ENCODE results near the gene CEP57L1.
"Not testable (repeated sequence)": the region's sequence is repeated elsewhere in the genome, so short reads cannot be mapped to it uniquely, and the experiment has no call there.

GRCh38 chr6:109136530-109136929, 41.2 kb downstream of the CEP57L1 start:
- TF ChIP-seq, protein P1, sequence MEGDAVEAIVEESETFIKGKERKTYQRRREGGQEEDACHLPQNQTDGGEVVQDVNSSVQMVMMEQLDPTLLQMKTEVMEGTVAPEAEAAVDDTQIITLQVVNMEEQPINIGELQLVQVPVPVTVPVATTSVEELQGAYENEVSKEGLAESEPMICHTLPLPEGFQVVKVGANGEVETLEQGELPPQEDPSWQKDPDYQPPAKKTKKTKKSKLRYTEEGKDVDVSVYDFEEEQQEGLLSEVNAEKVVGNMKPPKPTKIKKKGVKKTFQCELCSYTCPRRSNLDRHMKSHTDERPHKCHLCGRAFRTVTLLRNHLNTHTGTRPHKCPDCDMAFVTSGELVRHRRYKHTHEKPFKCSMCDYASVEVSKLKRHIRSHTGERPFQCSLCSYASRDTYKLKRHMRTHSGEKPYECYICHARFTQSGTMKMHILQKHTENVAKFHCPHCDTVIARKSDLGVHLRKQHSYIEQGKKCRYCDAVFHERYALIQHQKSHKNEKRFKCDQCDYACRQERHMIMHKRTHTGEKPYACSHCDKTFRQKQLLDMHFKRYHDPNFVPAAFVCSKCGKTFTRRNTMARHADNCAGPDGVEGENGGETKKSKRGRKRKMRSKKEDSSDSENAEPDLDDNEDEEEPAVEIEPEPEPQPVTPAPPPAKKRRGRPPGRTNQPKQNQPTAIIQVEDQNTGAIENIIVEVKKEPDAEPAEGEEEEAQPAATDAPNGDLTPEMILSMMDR (IDR thresholded peaks at IDR 0.05; ENCODE audit: low read depth, low read length) = not testable (repeated sequence)
- TF ChIP-seq MYC (IDR thresholded peaks at IDR 0.05; ENCODE audit: low read depth, low read length); POLR2A (IDR thresholded peaks at IDR 0.05; ENCODE audit: extremely low read depth, insufficient read length): not testable (repeated sequence)
